GM18870 (cell line): ENCODE measurements around the gene CRY2.
"Not testable (repeated sequence)": the region's sequence is repeated elsewhere in the genome, so short reads cannot be mapped to it uniquely, and the experiment has no call there.

ENCODE experiments used
- ATAC-seq: cut with Tn5 transposase; IDR thresholded peaks from one replicate; pipeline ENCODE4 v1.9.1; 2021; ENCODE audit warnings: moderate library complexity; ENCODE audit not compliant: unreplicated experiment

CRY2 gene

DNA sequence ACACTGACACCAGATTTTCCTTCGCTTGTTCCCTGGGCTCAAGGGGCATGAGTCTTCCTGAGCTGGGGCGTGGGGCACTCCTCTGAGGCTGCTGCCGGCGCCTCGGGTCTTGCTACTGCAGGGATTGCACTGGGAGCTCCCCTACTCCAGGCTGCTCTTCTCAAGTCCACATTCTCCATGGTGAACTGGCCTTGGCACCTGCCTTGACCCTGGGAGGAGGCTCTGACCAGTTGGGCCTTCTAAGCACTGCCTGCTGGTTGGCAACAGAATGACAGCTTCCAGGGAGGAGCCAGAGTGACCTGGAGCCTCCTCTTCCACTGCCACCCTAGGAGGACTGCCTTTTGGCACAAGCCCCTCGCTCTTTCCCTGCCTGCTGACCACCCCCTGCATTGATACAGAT is 50.3 kb downstream of the CRY2 start:
- ATAC-seq: no peak

DNA sequence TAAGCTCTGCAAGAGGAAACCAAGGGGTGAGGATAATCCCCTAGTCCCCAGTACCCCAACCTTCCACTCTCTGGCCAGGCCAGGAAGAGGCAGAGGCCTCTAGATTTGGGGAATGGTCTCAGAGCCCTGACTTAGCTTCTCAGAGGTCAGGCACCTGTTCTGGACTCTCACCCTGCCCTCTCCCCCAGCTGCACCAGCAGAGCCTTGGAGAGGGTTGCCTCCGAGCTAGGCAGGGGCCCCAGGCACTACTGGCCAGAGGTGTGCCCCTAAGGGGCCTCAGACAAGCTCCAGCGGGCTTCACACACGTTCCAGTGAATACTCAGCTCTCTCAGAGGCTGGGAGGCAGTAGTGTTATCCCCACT is 51.8 kb downstream of the CRY2 start:
- no peak for ATAC-seq

DNA sequence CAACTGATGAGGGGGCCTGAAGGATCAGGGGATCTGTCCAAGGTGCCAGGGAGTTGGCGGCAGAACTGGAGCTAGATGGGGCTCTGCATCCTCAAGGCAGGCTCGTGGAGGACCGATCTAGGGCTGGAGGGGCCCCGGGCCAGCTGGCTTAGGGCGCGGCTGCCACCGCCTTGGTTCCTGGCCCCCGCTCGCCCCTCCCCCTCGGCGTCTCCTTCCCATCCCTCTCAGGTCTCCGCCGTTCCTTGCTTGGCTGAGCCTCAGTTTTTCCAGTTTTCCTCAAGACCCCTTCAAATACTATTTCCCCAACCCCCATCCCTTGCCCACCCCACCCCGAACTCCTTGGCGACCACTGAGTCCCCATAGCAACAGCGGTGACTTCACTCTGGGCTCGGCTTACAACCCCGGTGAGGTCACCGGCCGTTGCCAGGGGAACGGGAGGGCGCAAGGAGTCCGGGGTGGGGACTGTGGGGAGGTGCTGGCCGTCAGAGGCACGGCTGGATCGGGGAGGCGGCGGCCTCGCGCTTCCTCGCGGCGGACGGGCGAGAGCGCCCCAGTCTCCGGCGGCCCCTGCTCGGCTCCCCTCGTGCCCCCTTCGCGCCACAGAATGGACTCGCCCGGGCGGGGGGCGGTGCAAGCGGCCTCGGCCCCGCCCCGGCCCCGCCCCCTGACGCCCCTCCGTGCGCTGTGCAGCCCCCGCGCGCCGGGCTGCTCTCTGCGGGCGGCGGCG is 52.3 kb downstream of the CRY2 start:
- ATAC-seq: no peak

DNA sequence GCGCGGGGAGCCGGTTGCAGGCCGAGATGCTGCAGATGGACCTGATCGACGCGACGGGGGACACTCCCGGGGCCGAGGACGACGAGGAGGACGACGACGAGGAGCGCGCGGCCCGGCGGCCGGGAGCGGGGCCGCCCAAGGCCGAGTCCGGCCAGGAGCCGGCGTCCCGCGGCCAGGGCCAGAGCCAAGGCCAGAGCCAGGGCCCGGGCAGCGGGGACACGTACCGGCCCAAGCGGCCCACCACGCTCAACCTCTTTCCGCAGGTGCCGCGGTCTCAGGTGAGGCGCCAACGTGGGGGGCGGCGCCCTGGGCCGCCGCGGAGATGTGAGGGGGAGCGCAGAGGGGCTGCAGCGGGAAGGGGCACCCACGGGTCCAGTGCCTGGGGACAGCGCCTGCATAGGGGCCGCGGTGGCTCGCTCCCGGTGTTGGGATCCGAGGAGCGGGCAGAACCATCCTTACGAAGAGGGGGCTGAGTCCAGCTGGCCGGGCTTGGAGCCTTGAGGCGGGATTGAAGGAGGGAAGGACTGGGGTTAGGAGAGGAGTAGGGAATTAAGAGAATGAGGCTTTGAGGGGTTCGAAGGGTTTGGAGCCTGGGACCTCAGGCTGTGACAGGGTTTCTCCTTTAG is 53.0 kb downstream of the CRY2 start:
- not testable (repeated sequence) for ATAC-seq

DNA sequence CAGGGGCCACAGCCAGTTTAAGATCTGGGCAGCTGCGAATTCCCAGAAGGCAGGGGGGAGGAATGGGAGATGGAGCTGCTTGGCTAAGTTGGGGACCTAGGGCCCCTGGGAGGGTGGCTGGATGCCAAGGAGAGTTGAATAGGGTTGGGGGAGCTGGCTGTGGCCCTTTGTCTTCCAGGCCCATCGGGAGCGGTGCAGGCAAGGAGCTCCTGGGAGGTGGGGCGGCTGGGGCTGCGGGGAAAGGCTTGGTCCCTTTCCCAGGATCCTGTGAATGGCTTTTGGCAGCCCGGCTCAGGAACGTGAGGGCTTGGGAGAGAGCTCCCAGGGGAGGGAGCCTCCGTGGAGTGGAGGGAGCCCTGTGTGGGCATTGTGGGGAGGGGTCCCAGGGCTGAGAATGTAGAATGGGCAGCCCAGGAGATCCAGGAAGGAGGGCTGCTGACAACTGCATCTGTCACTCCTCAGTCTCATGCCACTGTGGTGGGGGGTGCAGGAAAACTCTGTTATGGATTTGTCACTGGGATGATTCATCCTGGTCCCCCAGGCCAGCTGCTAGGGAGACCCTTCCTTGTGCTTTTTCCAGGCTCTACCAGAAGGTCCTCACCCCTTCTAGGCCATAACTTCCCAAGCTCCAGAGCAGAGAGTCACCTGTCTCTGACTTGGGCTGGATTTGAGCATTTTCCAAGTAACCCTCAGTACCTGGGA is 53.8 kb downstream of the CRY2 start:
- ATAC-seq: no peak

DNA sequence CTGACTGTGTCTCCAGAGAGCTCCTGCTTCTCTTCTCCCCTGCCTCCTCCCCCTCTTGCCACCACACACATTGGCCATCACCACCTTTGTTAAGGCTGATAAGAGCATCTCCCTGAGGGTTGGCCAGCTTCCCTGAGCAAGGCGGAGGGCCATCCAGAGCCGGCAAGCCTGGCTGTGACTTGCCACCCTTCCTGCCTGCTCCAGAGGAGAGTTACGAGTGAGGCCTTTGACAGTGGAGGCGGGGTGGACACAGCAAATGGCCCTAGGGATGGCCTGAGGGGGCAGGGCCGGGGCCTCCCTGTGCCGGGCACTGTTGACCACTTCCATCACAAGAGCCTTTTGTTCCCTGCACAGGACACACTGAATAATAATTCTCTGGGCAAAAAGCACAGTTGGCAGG is 54.4 kb downstream of the CRY2 start:
- ATAC-seq: no peak

DNA sequence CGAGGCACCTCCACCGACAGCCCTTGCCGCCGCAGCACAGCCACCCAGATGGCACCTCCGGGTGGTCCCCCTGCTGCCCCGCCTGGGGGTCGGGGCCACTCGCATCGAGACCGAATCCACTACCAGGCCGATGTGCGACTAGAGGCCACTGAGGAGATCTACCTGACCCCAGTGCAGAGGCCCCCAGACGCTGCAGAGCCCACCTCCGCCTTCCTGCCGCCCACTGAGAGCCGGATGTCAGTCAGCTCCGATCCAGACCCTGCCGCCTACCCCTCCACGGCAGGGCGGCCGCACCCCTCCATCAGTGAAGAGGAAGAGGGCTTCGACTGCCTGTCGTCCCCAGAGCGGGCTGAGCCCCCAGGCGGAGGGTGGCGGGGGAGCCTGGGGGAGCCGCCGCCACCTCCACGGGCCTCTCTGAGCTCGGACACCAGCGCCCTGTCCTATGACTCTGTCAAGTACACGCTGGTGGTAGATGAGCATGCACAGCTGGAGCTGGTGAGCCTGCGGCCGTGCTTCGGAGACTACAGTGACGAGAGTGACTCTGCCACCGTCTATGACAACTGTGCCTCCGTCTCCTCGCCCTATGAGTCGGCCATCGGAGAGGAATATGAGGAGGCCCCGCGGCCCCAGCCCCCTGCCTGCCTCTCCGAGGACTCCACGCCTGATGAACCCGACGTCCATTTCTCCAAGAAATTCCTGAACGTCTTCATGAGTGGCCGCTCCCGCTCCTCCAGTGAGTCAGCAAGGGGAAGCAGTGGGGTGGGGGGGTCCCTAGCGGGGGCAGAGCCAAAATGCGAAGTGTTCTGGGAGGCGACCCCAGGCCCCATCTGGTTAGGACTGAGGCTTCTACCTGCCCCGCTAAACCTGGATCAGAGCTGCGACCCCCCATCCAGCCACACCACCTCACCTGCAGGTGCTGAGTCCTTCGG is 55.4 kb downstream of the CRY2 start:
- no peak for ATAC-seq

DNA sequence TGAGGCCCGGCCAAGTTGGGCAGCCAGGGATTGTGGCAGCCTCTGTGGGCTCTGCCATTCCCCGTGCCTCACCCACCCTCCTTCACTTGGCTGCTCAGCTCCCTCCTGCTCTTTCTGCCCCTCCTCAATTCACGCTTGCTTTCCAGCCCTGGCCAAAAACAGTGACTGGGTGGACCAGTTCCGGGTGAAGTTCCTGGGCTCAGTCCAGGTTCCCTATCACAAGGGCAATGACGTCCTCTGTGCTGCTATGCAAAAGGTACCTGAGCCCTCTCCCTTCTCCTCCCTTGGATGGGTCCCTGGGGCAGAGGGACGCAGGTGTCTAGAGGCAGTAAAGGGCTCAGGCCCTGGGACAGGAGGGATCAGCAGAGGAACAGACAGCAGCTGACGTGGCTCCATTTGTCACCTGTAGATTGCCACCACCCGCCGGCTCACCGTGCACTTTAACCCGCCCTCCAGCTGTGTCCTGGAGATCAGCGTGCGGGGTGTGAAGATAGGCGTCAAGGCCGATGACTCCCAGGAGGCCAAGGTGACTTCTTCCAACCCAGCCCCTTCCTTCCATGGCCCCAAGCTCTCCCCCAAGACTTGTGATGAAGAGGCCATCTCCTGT is 57.1 kb downstream of the CRY2 start:
- ATAC-seq: no peak

DNA sequence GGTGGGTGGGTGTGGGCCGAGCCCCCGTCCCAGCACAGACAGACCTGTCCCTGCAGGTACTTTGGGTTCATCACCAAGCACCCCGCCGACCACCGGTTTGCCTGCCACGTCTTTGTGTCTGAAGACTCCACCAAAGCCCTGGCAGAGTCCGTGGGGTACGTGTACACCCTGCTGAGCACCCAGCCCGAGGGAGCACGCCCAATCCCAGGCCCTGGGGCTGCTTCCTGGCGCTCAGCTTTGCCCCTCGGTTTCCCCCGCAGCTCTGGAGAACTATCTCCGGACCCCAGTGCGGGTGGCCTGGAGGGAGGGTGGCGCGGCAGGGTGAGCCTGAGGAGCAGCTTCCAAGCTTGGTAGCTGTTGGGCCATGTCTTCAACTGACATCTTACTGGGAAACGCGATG is 57.8 kb downstream of the CRY2 start:
- no peak for ATAC-seq

DNA sequence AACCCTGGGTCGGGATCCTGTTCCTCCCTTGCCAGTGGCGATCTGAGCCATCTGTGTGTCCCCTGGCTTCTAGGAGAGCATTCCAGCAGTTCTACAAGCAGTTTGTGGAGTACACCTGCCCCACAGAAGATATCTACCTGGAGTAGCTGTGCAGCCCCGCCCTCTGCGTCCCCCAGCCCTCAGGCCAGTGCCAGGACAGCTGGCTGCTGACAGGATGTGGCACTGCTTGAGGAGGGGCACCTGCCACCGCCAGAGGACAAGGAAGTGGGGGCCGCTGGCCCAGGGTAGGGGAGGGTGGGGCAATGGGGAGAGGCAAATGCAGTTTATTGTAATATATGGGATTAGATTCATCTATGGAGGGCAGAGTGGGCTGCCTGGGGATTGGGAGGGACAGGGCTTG is 58.3 kb downstream of the CRY2 start:
- not testable (repeated sequence) for ATAC-seq

DNA sequence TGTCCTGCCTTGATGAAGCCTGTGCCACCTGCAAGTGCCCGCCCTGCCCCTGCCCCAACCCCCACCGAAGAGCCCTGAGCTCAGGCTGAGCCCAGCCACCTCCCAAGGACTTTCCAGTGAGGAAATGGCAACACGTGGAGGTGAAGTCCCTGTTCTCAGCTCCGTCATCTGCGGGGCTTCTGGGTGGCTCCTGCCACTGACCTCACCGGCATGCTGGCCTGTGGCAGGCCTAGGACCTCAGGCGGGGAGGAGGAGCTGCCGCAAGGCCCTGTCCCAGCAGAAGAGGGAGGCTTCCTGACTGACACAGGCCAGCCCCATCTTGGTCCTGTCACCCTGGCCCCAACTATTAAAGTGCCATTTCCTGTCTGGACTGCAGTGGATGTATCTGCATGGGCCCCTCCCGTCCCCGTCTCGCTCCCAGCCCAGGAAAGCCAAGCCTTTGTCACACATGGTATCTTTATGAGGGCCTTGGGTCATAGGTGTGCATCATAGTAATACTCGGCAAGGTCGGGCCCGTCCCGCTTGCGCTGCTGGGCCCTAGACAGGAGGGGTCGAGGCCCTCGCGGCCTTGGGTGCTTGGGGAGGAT is 58.9 kb downstream of the CRY2 start:
- no peak for ATAC-seq

DNA sequence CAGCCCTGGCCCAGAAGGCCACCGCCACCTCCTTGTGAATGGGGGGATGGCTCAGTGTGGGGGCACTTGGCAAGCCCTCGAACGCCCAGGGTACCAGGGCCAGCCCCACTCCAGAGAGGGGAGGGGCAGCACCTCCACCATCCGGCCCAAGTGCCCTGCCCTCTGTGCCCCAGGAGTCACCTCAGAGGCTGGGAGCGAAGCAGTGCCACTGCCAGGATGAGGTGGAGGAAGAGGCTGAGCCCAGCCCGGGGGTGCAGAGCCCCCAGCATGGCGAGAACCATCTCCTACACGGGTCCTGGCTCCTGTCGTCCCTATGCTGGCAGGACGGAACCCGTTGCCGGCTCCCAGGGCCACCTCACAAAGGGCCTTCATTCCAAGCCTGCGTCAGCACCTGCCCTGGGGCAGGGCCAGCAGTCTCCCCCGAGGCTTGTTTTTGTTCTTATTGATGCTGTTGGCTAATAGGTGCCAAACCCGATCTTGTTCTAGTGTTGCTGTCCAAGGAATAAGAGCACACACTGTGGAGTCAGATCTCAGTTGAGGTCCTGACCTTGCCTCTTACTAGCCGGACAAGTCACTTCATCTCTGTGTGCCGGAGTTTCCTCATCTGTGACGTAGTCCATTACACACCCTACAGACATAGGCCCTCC is 59.8 kb downstream of the CRY2 start, which contains the start of gene FREY1:
Gene FREY1, minus strand, starts transcription at position 307 of the 647 bp plus-strand sequence. Its CDS starts 26 bp downstream, at position 281.
- ATAC-seq: no peak

DNA sequence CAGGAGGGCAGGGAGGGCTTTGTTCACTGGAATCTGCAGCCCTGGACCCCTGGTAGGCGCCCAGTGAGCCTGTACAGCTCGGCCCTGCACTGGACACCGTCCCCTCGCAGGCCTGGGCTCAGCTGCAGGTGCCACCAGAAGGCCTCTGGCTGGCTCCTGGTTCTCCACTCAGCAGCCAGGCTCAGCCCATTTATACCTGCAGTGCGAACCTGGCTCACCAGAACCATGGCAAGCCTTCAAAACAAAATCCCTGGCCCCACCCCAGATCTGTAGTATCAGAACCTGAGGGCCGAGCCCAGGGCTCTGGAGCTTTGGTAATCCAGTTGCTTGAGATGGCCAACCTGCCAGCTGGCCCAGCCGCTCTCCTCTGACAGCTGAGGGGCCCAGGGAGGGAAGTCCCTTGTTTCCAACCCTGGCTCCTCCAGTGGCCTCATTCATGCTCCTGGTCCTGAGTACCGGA is 60.7 kb downstream of the CRY2 start:
- no peak for ATAC-seq

DNA sequence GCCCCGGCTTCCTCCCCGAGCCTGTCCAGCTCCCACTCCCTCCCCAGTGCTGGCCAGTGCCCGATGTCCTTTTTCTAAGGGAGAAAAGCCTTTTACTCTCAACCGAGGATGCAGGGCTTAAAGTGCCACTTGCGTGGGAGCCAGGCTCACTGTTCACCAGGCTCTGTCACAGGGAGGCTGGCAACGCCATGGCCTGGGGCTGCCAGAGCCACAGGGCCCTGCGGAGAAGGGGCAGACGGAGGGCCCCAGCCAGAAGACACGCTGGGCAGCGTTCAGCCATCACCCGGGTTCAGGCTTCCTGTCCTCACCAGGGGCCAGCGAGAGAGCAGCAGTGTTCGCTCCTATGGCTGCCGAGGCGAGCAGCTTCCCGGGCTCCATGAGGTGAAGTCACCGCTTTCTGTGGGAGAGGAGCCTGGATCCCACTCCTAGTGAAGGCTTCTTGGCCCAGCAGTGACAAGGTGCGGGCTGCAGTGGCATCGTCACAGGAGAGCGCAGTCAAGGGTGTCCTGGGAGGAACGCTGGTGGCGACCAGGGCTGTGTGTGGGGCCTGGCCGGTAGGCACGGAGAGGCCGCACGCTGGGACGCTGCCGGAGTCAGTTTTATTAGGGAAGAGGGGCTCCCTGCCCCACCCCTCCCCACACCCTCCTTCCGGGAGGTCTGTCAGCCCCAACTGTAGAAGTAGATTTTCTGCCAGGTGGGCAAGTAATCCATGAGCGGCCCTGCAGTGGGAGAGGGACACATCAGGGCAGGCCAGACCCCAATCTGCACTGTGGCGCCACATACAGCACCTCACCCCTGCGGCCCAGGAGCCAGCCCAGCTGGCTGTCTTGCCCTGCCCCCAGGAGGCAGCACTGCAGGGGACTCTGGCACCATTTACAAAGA is 62.6 kb downstream of the CRY2 start:
- ATAC-seq: no peak

DNA sequence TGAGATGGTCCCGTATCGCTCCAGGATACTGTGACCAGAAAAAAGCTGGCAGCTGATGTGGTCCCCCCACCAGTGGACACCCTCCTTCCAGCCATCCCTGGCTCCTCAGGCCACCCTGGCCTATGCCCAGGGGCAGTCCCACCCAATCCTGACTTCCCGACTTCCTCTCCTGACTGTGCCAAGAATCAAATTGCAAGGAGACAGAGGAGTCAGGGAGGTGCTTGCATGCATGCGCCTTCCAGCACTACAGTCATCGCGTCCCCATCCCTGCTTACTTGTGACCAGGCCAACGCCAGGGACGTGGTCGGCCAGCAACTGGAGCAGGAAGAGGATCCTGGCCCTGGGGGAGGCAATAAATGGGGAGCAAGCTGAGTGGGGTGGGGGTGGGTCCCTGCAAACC is 63.3 kb downstream of the CRY2 start:
- ATAC-seq: no peak

DNA sequence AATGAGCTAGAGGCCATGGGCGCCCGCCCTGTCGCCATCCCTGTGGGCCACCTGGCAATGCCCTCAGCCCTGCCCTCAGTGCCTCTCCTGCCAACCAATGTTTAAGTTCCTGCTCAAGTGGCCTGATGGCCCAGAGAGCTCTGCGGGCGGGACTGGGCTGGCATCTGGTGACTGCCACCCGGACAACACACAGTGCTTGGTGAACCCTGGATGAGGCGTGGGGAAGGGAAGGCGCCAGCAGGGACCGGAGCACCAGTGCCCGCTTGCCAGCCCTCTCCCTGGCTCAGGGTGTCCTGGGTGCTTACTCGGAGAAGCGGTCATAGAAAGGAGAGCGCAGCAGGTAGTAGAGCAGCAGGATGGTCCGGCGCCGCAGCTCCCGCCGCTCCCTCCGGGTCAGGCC is 66.2 kb downstream of the CRY2 start:
- no peak for ATAC-seq

DNA sequence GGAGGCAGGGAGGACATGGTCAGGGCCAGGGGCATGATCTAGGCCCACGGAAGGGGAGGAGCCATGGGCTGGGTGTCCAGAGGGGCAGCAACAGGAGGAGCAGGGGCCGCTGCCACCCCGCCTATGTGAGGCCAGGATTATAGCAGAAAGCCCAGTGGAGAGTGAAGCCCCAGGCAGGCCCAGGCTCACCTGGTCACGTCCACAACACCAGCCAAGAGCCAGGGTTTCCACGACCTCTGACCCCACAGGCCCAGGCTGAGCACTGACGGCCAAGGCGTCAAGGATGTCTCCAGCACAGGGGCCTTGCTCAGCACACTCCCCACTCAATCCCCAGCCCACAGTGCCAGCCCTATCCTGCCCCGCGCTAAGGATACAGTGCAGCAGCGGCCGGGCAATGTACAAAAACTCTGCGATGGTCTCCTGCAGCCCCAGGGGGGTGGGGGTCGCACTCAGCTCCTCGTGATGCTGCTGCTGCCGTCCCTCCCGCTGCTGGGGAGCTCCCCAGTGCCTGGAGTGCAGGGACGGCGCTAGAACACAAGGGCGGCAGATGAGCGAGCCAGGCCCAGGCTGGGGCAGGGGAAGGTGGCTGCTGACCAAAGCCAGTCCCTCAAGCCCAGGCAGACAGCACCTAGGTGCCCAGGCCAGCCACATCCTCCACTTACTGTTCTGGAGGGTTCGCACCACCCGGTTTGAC is 66.8 kb downstream of the CRY2 start:
- ATAC-seq: no peak

DNA sequence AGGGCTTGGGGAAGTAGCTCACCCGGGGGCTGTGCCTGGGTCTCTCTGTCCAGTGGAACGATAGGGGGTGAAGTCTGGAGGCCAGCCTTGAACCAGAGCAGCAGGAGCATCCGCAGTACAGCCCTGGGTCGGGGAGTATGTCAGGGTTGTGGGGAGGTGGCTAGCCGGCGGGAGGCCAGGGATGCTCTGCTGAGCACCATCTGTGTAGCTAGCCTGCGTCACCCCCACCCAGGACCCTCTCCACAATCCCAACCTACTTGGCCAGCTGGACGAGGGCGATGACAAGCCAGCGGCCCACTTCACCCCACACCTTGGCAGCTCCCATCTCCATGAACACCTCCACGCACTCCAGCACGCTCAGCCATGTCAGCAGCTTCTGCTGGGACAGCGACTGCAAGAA is 68.2 kb downstream of the CRY2 start:
- no peak for ATAC-seq
